WERI-Rb-1 (cell line): Measurements from ENCODE around the gene ZDHHC21.
"Not testable (repeated sequence)": the region's sequence is repeated elsewhere in the genome, so short reads cannot be mapped to it uniquely, and the experiment has no call there.

Experiments
- DNase-seq: peaks from one replicate; pipeline ENCODE4 v3.0.0-alpha.2; 2020
- H3K27ac ChIP-seq: fragments of 250-450 bp; sonication (Bioruptor Pico); 2 replicates; pipeline ENCODE4 v1.5.1; 2020; ENCODE audit warnings: mild to moderate bottlenecking, moderate library complexity
- H3K27me3 ChIP-seq: fragments of 250-450 bp; sonication (Bioruptor Pico); 2 replicates; pipeline ENCODE4 v1.5.1; 2021; ENCODE audit warnings: mild to moderate bottlenecking, low read depth, moderate library complexity; ENCODE audit not compliant: insufficient read depth, severe bottlenecking
- H3K36me3 ChIP-seq: fragments of 250-450 bp; sonication (Bioruptor Pico); 2 replicates; pipeline ENCODE4 v1.5.1; 2020; ENCODE audit warnings: mild to moderate bottlenecking, moderate library complexity
- H3K4me3 ChIP-seq: 2 replicates; pipeline ENCODE4 v1.5.1; 2011; ENCODE audit warnings: low read depth, mild to moderate bottlenecking, control low read depth, low read length
- H3K9me3 ChIP-seq: fragments of 250-450 bp; sonication (Bioruptor Pico); 2 replicates; pipeline ENCODE4 v1.5.1; 2021; ENCODE audit warnings: mild to moderate bottlenecking, moderate library complexity; ENCODE audit not compliant: severe bottlenecking
- CTCF ChIP-seq: IDR thresholded peaks from 2 replicates; pipeline ENCODE4 v1.5.1; 2011; ENCODE audit warnings: low read depth, mild to moderate bottlenecking, control low read depth, inconsistent platforms, low read length

ZDHHC21 gene

GRCh38 chr9:14677872-14678271, 15.4 kb downstream of the ZDHHC21 start:
- no peaks in the 10 kb centered on the region for H3K27me3 ChIP-seq
- no peak for TF ChIP-seq CTCF
- no peak overlapping the region for H3K27ac ChIP-seq
- H3K4me3 ChIP-seq, result no peak overlapping the region
- H3K36me3 ChIP-seq, result no peaks in the 10 kb centered on the region; the same call in 1 of the 2 replicates
- no peaks in the 10 kb centered on the region for H3K9me3 ChIP-seq
- DNase-seq, result no peak

GRCh38 chr9:14677396-14677795, 15.8 kb downstream of the ZDHHC21 start:
- peaks cover 3% of the 10 kb centered on the region for H3K36me3 ChIP-seq
- H3K27ac ChIP-seq, result no peak overlapping the region
- H3K9me3 ChIP-seq, result no peaks in the 10 kb centered on the region
- no peak for DNase-seq
- H3K27me3 ChIP-seq, result no peaks in the 10 kb centered on the region
- TF ChIP-seq CTCF, result no peak
- no peak overlapping the region for H3K4me3 ChIP-seq

- H3K4me3 ChIP-seq, result no peak overlapping the region
- H3K36me3 ChIP-seq, result peaks cover 4% of the 10 kb centered on the region
- TF ChIP-seq CTCF, result no peak
- no peak overlapping the region for H3K27ac ChIP-seq
- no peaks in the 10 kb centered on the region for H3K9me3 ChIP-seq
- DNase-seq, result no peak
- no peaks in the 10 kb centered on the region for H3K27me3 ChIP-seq
Measured at GRCh38 chr9:14674630-14675029, 18.6 kb downstream of the ZDHHC21 start.

GRCh38 chr9:14671377-14671776, 21.9 kb downstream of the ZDHHC21 start:
- no peaks in the 10 kb centered on the region for H3K9me3 ChIP-seq
- H3K4me3 ChIP-seq, result no peak overlapping the region
- no peak for TF ChIP-seq CTCF
- no peak overlapping the region for H3K27ac ChIP-seq
- H3K27me3 ChIP-seq, result no peaks in the 10 kb centered on the region
- peaks cover 4% of the 10 kb centered on the region for H3K36me3 ChIP-seq
- DNase-seq, result no peak

GRCh38 chr9:14670718-14671117, 22.5 kb downstream of the ZDHHC21 start:
- Histone ChIP-seq H3K27me3 (no peaks in the 10 kb centered on the region), H3K4me3 (no peak overlapping the region), H3K27ac (no peak overlapping the region), H3K36me3 (peaks cover 4% of the 10 kb centered on the region), H3K9me3 (no peaks in the 10 kb centered on the region)
- TF ChIP-seq CTCF, result no peak
- no peak for DNase-seq

GRCh38 chr9:14664022-14664421, 29.2 kb downstream of the ZDHHC21 start:
- not testable (repeated sequence) for H3K9me3 ChIP-seq, DNase-seq, H3K27me3 ChIP-seq, H3K36me3 ChIP-seq, H3K4me3 ChIP-seq, H3K27ac ChIP-seq
